T-helper 2 cell treated with Interferon-gamma antibody and Interleukin-4, amounts not matched to agents 100 ng/mL and 5 ng/mL, for 36 hours (primary cell): ENCODE measurements around the gene ARL8A. TPM values are rescaled to one million over a fixed set of nuclear protein-coding genes. Genes with fewer than 3 reads are reported as not detected.

Source experiments
- intact Hi-C: fragments of 100-400 bp; cut with micrococcal nuclease; formaldehyde crosslinking; loops from one replicate; pipeline ENCODE4 v1.15.1; 2023
- total RNA-seq: library from RNA; stranded (reverse); gene quantifications from 2 replicates; pipeline ENCODE4 v1.2.3, GENCODE V29; 2022

The ARL8A gene
- total RNA-seq, 1 donor from 2014 or later, result 59.6 TPM

DNA sequence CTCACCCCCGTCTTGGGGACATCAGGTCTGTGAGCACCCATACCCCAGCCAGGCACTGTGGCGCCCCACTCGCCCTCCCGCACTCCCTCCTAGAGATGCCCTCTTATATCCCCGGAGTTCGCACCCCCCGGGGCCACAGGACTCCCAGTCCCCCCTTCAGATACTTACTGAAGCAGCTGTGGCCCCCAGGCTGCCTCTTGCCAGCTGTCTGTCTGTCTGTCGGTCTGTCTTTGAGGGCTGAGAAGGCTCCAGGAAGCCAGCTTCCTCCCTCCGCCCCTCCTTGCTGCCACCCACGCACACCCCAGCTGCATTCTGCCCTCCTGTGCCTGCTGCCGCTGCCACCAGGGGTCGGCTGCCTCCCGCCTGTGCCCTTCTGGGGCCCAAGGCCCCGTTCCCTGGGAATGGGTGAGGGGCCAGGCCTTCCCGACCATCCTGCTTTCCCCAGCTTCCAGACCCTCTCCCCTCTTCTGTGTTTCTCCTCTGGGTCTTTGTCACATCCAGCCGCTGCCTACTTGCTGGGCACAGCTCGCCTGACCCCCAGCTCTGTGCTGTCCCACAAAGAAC is 15.9 kb upstream of the ARL8A start, which contains the start of gene PTPN7:
Gene PTPN7, minus strand, starts transcription at position 226 of the 564 bp plus-strand sequence. CDS start 1,200 bp downstream, outside the sequence.
- intact Hi-C loops, result loop anchor here (10.0 kb wide), 1 partner anchor 844 kb away; the partner anchor contains the start of gene TMEM183A

DNA sequence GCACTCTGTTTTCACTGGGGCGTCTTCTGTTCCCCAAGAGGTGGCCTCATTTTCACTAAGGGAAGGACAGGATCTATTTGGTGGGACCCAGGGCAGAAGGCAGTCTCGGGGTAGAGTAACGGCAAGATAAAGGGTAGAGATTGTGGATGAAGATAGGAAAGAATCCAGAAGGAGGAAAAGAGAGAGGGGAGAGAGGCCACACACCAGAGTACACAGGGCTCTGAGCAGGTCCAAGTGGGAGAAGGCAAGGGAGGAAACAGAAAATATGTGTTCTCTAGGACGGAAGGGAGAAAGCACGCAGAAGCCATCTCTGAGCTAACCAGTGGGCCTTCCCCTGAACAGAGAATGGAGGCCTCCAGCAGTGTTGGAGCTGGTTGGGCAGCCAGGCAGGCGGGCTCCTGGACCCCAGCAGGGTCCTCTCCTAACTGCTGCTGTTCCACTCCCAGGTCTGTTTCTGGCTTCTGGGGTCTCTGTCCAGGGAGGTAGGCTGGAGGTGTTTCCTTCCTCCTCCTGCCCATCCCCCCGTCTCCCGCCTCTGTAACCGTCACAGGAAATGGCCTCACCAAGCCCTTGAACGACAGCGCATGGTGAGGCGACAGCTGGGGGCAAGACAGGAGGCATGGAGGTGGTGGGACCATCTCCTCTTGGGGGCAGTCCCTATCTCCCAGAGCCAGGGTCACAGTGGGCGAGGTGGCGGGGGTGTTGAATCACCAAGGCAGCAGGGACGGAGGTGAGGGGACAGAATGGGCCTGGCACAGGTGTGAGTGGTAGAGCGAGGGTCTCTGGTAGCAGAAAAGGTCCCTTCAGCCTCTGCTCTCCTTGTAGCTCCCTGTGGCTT is 15.2 kb upstream of the ARL8A start:
- intact Hi-C loops, result loop anchor here (1.0 to 10.0 kb wide), 2 partner anchors 14 to 845 kb away; partner anchors contain the start of gene TMEM183A

DNA sequence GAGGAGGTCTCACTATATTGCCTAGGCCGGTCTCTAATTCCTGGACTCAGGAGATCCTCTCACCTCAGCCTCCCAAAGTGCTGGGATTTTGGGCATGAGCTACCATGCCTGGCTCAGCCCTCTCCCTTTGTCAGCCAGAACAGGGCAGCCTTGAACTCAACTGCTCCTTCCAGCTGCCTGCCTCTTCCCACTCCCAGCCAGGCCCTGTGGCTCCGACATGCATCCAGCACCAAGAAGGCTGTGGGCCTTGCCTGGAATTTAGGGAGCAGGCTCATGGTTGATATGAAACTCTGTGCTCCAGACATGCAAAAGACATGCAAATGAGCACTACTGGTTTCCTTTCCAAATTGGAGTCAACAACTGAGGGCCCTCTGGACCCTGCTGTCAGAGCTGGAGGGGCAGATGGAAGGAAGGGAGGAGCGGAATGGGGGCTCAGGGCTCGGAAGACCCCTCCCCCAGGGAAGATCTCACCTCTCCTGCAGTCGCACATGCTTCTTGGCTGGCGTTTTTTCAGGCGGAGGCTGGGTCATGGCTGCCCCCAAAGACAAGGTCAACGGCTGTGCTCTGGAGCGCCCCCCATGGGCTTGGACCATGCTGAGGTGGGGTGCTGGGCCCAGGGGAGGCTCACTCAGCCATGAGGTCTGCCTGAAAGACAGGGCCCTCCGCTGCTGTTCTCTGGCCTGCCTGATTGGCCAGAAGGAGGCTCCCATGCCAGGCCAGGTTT is 14.4 kb upstream of the ARL8A start:
- intact Hi-C loops, result loop anchor here (1.0 kb wide), 1 partner anchor 14 kb away; no protein-coding TSS in a partner anchor

DNA sequence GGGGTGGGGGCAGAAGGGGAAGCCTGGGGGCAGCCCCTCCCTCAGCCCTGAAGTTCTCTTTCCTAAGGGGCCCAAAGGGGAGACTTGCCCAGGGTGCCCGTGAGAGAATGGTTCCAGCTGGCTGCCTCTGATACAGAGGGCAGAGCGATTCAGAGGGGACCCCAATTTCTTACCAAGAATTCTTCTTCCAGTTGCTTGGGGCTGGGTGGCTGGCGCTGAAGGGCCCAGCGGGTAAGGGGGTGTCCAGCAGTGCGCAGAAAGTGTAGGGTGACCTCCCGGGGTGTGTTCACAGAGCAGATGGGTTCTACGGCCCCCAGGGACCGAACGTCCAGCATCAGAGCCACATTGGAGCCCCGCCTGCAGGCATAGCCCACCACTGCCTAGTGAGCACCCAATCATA is 13.4 kb upstream of the ARL8A start:
- intact Hi-C loops, result no loop called here

DNA sequence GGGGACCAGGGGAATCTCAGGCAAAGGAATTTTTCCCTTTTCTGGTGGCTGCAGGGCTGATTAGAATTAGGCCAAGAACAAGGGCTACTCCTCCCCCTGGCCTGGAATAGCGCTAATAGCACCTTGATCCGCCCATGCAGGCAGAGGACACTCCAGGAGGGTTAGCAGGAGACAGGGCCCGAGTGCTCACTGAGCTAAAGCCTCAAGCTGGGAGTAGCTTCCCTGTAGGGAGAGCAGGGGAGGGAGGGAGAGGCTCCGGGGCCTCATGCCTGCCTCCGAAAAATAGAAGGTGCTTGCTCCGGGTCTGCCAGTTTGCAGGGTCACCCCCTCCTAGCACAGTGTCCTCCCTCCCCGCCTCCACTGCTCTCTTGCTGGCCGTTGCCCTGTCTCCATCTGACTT is 12.1 kb upstream of the ARL8A start:
- intact Hi-C loops, result no loop called here

DNA sequence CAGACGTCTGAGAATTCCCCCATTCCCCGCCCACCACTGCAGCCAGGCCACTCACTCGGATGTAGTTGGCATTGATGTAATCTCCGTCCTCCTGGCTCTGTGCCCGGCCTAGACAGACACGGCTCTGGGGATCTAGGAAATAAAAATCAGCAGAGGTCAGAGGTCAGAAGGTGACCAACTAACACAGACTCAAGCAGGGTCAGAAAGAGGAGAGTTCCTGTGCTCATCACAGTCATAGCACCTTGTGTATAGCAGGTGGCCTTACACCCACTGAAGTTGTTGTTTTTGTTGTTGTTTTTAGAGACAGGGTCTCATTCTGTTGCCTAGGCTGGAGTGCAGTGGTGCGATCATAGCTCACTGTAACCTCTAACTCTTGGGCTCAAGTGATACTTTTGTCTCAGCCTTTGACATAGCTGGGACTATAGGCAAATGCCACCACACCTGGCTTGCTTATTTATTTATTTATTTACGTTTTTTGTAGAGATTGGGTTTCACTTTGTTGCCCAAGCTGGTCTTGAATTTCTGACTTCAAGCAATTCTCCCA is 11.0 kb upstream of the ARL8A start:
- intact Hi-C loops, result no loop called here

- intact Hi-C loops, result no loop called here
These were observed 10.4 kb upstream of the ARL8A start for GRCh38 chr1:202154766-202155477.

DNA sequence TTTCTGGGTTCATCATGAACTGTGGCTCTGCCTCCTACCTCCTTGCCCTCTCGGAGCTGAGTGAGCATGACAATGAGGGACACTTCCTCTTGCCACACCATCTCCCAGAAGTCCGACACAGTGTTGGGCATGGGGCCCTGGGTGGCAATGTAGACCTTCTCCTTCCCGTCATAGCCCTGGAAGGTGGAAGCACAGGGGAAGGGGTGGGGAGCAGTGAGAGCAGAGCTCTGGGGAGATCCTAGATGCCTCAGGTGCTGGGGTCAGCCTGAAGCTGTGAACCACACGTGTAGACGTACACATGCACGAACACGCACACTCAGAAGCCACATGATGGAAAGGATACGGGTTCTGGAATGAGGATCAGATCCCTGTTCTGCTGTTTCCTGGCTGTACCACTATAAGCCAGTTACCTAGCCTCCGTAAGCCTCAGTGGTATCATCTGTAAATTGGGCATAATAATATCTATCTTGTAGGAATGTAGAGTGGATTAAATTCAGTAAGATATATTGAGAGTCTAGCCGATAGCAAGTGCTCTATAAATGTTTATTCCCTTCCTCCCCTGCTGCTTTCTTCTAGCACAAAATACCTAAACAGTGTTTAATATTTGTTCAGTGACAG is 9.7 kb upstream of the ARL8A start:
- intact Hi-C loops, result no loop called here

DNA sequence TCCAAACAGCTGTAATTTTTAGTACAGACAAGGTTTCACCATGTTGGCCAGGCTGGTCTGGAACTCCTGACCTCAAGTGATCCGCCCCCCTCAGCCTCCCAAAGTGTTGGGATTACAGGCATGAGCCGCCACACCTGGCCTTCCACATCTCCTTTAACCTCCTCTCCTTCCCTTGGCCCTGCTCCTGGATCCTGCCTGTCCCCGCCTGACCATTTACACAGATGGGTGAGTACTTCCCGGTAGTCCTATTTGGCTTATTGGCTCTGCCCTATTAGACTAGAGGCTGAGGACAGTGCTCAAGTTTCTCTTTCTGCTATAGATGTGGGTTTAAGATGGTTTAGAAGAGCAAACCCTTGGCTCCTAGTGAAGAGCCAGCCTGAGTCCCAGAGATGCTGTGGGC is 8.7 kb upstream of the ARL8A start:
- intact Hi-C loops, result no loop called here

DNA sequence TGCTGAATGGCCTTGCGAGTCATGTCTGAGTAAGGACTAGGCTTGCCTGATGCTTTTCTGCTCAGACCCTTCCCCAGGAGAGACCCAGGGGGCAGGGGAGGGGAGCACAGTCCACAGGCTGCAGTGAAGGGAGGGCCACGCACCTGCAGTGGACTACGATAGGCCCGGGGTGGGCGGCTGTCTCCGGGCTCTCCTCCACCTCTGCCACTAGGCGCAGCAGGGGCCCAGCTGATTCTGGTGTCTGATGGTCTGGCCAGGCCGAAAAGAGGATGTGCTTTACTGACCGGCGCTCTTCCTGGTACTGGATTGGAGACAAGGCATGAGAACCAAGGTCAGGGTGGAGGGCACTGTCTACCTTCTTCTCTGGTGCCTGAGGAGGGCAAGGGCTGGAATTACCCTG is 7.9 kb upstream of the ARL8A start:
- intact Hi-C loops, result no loop called here

DNA sequence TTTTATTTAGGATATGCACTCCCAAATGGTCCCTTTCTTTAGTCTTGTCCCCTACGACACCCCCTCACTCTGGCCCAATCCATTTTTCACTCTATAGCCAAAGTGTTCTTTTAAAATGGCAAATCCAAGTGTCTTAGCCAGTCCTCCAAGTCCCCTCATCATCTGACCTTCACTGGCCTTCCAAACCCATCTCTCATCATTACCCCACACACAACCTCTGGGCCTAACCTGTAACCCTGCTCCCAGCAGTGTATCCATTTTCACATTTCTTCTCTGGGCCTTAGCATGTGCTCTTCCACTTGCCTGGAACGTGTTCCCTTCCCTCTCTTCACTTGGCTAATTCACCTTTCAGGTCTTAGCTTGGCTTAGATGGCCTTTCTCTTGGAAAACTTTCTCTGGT is 6.5 kb upstream of the ARL8A start:
- intact Hi-C loops, result no loop called here

GRCh38 chr1:202150602-202151001 is 6.1 kb upstream of the ARL8A start:
- intact Hi-C loops, result no loop called here

DNA sequence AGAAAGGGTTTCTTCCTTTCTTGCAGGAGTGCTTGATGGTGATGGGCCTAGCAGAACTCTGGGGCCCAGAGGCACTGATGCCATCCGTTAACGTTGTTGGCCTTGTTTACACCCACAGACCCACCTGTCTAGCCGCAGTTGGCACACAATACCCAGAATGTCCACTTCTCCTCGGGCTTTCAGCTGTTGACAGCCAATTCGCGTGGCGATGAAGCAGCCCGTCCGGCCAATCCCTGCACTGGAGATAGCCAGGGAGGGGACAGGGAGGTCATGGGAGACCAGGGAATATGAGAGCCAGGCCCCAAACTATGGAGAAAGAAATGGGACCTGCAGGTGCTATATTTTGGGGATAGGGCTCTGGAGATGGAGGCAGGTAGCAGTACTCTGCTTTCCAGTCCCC is 5.7 kb upstream of the ARL8A start:
- intact Hi-C loops, result no loop called here

DNA sequence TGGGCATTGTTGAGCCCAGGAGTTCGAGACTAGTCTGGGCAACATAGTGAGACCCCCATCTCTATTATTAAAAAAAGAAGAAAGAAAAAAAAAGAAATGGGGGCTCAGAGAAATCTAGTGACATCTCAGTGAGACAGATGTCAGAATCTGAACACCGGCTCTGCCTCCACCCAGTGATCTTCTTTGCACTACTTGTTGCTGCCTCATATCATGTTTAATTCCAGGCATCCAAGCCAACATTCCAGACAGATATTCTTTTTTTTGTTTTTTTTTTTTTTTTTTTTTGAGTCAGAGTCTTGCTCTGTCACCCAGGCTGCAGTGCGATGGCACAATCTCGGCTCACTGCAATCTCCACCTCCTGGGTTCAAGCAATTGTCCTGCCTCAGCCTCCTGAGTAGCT is 5.0 kb upstream of the ARL8A start:
- intact Hi-C loops, result no loop called here

GRCh38 chr1:202148391-202148790 is 3.9 kb upstream of the ARL8A start:
- intact Hi-C loops, result no loop called here

- intact Hi-C loops, result no loop called here
These were observed 2.5 kb upstream of the ARL8A start for GRCh38 chr1:202146993-202147392.

- intact Hi-C loops, result no loop called here
These were observed 1.7 kb upstream of the ARL8A start for GRCh38 chr1:202146279-202146678.

DNA sequence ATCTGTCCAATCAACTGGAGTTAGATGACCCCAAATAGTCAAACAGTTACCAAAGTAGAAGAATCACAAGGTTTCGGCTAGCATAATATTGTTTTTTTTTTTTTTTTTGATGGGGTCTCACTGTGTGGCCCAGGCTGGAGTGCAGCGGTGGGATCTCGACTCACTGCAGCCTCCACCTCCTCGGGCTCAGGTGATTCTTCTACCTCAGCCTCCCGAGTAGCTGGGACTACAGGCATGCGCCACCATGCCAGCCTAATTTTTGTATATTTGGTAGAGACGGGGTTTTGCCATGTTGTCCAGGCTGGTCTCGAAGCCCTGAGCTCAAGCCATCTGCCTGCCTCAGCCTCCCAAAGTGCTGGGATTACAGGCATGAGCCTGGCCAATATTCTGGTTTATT is 1.2 kb upstream of the ARL8A start:
- intact Hi-C loops, result loop anchor here (1.0 kb wide), 1 partner anchor 14 kb away; no protein-coding TSS in a partner anchor

DNA sequence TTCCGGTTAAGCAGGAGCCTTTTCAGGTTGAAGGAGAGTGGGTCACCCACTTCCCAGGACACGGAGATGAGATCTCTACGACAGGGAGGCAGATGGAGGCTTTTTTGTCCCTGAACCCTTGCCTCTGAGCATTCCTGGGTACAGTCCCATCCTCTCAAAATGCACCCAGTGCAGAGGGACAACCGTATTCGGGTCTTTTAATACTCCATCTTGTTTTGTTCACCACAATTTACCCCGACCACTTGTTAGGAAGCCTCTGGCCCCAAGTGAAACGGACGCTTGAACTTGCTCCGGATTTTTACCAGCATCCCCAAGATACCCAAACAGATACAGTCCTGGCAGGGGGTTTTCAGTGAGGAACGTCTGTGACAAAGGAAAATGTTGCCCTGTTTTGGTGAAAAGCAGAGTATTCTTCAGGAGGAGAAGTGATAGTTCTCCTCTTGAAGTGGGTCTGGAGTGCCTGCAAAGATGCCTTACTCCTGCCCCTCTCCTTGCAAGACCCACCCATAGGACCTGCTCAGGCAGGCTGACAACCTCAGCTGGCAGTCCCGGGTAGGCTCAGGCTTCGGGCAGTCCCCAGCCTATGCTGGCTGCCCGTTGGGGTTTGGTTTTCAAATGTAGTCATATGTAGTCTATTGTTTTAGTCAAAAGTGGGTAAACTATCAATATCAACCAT is 669 bp upstream of the ARL8A start:
- intact Hi-C loops, result loop anchor here (1.0 kb wide), 1 partner anchor 14 kb away; no protein-coding TSS in a partner anchor
